Omental fat pad (tissue), 4 donors: ENCODE results near the gene AANAT. TPM values are rescaled to one million over a fixed set of nuclear protein-coding genes. Genes with fewer than 3 reads are reported as not detected.

Source experiments
- ATAC-seq: fragments of 150-250 bp; one replicate; pipeline ENCODE4 v1.9.1; 2016; ENCODE audit warnings: mild to moderate bottlenecking, moderate library complexity; ENCODE audit not compliant: low FRiP score
- DNase-seq: peaks from one replicate; pipeline ENCODE4 v3.0.0-alpha.2; 2019; ENCODE audit warnings: low spot score
- CTCF ChIP-seq, 3 donors: fragments of 450-650 bp; IDR thresholded peaks; one replicate each; pipeline ENCODE4 v1.5.1; 2016 to 2017; ENCODE audit warnings: antibody characterized with exemption in 3 of 3, mild to moderate bottlenecking in 3 of 3, moderate library complexity in 2 of 3
- total RNA-seq, 4 donors: library from RNA; depleted of rRNA; stranded (reverse); fragments of >200 nt; gene quantifications; one replicate each; pipeline ENCODE4 v1.1.0, GENCODE V29; 2016

Gene AANAT
- total RNA-seq, 4 donors from 2014 or later: not detected

- TF ChIP-seq CTCF (IDR thresholded peaks at IDR 0.05): no peak
- DNase-seq (no peak), ATAC-seq (peak; percentile 20)
Observed at GRCh38 chr17:76485569-76485968, 18.2 kb downstream of the AANAT start.

GRCh38 chr17:76487451-76488192, 20.2 kb downstream of the AANAT start:
- no peak for ATAC-seq
- no peak for TF ChIP-seq CTCF (IDR thresholded peaks at IDR 0.05)
- DNase-seq: no peak

GRCh38 chr17:76490112-76490710, 22.8 kb downstream of the AANAT start:
- no peak for TF ChIP-seq CTCF (IDR thresholded peaks at IDR 0.05)
- ATAC-seq (no peak), DNase-seq (no peak)

DNA sequence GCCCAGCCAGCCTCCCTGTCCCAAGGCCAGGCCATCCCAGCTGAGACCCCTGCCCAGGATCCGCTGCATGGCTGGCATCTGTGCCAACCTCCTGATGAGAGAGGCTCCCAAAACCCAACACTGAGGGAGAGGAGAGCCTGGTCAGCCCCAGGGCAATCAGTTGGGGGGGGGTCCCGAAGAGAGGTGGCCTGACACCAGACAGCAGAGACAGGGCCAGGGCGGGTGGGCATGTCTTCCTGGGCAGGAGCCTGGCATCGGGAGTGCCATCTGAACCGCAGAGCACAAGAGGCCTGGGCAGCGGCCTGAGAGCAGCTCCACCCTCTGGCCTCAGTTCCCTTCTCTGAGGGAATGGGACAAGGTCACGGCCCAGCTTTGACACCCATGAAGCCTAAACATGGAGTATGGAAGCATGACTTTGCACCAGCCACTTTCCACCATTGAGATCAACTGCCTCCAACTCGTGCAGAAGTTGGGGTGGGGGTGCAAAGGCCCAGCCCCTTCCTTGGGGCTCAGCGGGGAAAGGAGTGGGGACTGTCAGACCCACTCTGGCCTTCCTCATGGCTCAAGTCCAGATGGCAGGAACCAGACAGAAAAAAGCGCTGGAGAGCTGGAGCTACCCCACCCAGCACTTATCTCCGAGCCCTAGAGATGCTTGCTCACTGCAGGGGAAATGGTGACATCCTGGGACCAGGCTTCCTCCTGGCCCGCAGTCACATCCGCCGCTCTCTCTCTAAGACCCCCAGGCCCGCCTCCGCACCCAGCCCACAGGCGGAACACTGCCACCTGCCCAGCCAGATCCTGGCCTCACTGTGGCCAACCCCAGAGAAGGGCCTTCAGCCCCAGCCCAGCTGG, 24.1 kb downstream of the AANAT start:
- no peak for ATAC-seq
- DNase-seq: no peak
- no peak for TF ChIP-seq CTCF (IDR thresholded peaks at IDR 0.05)

GRCh38 chr17:76492123-76492988, 25.0 kb downstream of the AANAT start:
- no peak for ATAC-seq
- TF ChIP-seq CTCF (IDR thresholded peaks at IDR 0.05): no peak
- no peak for DNase-seq

GRCh38 chr17:76492989-76493501, 25.6 kb downstream of the AANAT start:
- DNase-seq (no peak), ATAC-seq (peak; percentile 39)
- no peak for TF ChIP-seq CTCF (IDR thresholded peaks at IDR 0.05)
